IPS-18c (cell line): ENCODE results near the gene PCNX2.

Experiments
- H3K4me3 ChIP-seq: 2 replicates; pipeline ENCODE4 v1.7.0; 2013; ENCODE audit warnings: low read depth, mild to moderate bottlenecking, low read length, moderate library complexity; ENCODE audit not compliant: insufficient read depth
- H3K9me3 ChIP-seq: one replicate; pipeline ENCODE4 v1.6.1; 2013; ENCODE audit warnings: mild to moderate bottlenecking, low read length, moderate library complexity; ENCODE audit not compliant: control insufficient read depth, insufficient read depth

PCNX2 gene

DNA sequence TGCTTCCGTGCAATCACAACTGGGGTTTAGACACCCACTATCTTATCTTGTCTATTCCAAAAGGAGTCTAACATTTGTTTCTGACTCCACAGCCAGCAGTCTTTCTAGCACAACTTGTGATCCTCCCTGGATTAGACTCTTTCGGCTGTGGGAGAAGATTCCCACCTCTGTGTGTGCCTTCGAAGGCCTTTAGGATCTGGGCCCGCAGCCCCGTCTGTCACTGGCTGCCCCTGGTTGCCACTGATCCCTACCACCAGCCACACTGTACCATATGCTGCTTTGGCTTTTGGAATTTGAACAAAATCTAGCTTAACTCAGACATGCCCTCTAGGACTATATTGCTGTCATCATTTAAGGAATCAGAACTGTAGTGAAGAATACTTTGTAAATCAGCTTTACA, 327.1 kb downstream of the PCNX2 start:
- Histone ChIP-seq H3K9me3 (no peaks in the 10 kb centered on the region), H3K4me3 (no peak overlapping the region)

DNA sequence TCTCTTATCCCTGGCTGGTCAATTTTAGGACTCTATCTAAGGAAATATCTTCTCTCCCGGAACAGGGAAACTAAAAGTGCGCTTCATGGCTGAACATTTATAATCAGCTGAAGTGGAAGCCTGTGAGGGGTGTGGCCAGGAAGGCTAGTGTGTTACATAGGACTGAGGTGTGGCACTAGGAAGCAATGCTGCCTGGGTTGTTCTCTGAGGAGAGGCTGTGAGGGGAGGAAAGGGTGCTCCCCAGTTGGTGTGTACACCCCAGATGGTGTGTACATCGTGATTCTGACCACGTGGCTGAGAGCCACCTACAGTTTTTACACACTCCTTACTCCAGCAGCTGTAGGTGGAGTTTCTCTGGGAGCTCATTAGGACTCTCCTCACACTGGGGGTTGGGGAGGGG, 328.9 kb downstream of the PCNX2 start:
- Histone ChIP-seq H3K9me3 (no peaks in the 10 kb centered on the region), H3K4me3 (no peak overlapping the region)

DNA sequence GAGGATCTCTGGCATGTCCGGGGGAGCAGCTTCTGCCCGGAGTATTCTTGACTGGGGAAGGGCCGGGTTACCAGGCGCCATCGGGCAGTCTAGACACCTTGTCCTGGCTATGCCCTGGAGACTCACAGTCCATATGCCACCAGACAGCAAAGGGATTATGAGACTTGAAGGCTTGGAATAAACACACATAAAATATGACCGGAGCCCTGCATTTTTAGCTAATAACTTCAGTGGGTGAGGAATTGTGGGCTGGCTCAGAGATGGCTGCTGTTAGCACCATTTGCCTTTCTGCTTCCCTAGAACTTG, 329.7 kb downstream of the PCNX2 start:
- H3K4me3 ChIP-seq, result no peak overlapping the region
- H3K9me3 ChIP-seq, result no peaks in the 10 kb centered on the region

DNA sequence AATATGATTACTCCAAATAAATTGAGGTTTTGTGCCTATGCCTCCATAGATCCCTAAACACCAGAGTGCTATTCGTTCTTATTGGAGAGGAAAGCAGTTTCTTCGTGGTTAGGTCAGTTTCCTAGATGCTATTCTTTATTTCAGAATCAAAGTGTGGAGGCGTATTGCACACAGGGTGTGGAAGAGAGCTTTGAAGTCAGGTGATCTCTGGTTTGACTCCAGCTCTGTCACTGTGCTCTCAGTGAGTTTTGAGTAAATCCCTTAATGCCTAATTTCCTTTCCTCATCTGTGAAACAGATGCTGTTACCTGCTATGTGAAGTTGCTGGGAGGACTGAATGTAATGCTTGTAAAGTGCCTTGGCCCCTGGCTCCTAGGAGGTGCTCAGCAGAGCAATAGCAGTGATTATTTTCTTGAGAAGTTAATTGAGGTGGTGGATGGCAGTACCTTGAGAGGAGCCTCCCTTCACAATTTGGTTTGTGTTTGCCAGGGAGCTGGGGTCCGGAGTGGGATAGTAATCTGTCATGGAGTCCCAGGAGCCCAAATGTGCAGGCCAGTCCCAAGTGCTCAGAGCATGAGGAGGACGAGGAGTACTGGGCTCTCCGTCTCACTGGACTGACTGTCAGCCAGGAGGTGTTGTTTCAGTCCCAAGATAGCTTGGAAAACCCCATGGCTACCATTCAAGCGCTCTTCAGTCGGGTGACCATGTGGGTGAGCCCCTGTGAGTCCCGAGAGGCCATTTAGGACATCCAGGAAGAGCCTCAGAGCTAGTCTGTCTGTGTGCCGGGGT, 330.2 kb downstream of the PCNX2 start:
- no peak overlapping the region for H3K4me3 ChIP-seq
- H3K9me3 ChIP-seq, result no peaks in the 10 kb centered on the region

DNA sequence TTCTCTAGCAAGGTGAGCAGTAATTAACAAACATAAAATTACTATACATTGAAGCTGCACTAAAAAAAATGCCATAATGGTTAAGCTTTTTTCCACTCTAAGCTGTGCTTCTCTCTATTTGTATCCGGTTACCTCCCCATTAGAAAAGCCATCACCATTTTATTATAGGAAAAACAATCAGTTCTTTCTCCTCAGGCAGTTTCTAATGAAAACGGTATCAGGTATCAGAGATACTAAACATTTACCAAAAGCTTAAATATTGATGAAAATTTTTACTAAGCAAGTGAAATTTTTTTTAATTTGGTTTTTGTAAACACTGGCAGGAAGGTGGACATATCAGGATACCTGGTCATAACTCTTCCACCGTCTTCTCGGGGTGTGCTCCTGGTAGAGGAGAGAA, 330.9 kb downstream of the PCNX2 start:
- Histone ChIP-seq H3K4me3 (no peak overlapping the region), H3K9me3 (no peaks in the 10 kb centered on the region)

DNA sequence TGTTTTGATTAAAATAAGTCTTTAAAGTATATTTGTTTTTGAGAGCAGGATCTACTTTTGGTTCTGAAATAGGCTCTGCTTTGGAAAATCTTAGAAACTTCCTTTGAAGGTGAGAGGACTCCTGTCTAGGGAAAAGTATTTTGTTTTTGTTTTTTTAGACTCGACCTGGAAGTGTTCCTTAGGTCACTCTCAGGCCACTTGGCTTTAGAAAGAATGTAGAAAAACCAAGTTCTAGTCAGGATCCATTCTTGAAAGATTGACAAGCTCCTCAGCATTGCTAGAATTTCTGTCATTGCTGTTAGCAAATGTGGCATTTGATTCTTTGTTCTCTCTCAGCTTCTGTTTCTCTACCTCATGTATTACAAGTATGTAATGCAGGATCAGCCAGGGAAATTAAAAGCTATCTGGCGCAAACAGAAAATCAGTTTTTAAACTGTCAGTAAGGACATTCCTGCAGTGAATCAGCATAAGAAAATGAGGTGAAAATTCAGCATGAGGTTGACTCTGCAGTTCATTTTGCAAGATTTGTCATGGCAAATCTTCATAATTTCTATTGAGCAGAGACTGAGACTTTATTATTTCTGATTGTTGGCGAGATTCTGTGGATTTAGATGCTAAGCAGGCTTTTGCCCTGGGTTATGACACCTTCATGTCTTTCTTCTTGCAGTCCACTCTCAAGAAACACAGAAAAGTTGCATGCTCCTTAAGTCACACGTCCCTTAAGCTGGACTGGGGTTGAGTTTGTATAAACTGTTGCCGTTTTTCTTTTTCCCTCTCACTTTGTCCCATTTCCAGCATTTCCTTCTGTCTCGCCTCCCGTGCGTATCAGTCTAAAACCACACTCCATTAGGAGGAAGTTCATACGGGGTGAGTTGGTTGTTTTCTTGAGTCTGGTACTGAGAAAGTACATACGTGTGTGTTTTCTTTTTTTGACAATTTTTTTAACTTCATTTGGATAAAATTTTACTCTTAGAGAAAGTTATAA, 332.5 kb downstream of the PCNX2 start:
- H3K4me3 ChIP-seq, result no peak overlapping the region
- no peaks in the 10 kb centered on the region for H3K9me3 ChIP-seq

DNA sequence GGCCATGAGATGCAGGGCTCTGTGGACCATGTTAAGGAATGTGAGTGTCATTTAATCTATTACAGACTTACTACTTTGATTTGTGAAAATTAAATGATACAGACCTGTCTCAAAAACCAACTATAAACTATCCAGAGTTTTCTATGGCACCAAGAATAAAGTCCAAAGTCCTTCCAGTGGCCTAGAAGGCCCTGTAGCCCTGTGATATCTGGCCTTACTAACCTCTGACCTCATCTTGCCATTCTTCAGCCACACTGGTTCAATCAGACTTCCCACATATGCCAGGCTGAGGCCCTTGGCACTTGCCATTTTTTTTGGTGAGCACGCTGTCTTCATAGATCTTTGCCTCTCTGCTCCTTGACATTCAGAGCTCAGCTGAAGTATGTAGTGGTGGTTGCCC, 337.5 kb downstream of the PCNX2 start:
- no peaks in the 10 kb centered on the region for H3K9me3 ChIP-seq
- H3K4me3 ChIP-seq, result no peak overlapping the region

DNA sequence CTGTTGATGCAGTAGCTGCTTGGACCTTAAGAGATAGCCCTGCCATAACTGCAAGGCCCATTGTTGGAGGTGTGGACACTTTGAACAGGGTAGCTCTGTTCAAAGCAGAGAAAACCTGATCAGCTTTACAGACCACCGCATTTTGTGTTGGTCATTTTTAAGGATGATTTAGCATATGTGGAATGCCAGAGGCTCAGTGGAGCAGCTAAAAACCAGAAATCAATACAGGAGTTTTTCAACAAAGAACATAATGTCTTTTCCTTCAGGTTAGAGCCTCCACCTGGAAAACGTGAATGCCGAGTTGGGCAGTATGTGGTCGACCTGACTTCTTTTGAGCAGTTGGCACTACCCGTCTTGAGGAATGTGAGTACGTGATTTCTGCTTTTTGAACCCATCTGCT, 339.4 kb downstream of the PCNX2 start:
- no peaks in the 10 kb centered on the region for H3K9me3 ChIP-seq
- H3K4me3 ChIP-seq, result no peak overlapping the region

DNA sequence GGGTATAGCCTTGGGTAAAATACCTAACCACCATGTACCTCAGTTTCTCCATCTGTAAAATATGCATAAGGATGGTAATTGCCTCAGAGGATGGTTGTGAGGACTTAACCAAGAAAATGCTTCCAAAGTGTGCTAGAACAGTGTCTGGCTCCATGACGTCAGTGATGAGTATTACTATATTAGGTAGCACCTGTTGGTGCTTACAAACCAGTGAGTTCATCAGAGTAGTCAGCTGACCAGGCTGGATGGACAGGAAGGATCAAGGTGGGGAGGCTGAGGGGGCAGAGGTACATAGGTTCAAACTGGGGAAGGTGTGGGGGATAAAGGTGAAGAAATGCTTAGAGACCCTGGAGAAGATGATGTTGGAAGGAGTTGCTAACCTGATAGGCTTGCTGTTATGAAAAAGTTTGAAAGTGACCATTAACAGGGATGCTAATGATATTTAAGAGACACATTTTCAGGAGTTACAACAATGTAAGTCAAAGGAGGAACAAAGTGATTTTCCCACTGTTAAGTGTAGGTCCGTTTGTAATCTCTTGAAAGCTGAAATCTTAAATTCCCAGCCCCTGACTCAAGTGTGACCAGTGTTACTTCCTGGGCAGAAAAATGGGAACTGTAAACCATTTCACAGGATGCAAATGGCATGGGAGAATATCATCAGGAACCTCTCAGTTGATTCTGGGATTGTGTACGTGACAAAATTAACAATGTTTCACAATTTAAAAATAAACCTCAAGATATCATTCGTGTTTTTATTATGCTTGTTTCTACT, 340.7 kb downstream of the PCNX2 start:
- H3K4me3 ChIP-seq, result no peak overlapping the region
- no peaks in the 10 kb centered on the region for H3K9me3 ChIP-seq

DNA sequence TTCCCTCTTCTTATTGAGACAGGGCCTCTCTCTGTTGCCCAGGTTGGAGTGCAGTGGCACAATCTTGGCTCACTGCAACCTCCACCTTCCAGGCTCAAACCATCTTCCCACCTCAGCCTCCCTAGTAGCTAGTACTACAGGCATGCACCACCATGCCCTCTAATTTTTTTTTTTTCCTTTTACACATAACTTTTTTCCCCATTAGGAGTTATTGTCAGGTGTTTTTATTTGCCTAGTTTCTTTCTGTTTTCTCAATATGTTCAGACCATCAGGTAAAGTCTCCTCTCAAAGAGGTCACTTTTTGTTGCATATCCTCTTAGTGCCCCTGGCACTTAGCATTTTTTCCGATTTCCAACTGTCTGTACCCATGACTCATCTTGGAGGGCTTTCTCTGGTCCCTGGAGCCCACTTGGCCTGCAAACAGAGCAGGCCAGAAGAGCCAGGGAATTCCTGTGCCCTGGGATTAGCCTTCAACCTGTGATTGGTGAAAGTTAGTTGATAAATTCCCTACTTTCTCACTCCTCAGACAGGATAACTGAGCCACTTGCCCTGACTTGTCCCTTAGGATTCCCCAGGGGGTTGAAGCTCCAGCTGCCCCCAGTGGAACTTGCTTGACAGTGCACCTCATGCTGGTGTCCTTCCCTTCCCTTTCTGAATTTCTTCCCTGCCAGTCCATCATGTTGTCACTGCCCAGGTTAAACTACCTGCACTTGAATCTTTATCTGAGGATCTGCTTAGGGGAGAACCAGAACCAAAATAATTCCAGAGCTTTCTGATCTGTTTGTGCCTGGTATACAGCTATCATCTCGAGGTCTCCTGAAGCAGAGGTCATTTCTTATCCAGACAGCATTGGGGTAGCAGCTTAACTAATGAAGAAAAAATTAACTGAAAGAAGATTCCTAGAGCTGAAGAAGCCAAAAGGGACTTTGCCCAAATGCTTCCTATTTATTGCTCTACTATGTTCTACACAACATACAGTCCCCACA, 342.7 kb downstream of the PCNX2 start:
- H3K4me3 ChIP-seq, result no peak overlapping the region; the same call in 1 of the 2 replicates
- H3K9me3 ChIP-seq, result no peaks in the 10 kb centered on the region

DNA sequence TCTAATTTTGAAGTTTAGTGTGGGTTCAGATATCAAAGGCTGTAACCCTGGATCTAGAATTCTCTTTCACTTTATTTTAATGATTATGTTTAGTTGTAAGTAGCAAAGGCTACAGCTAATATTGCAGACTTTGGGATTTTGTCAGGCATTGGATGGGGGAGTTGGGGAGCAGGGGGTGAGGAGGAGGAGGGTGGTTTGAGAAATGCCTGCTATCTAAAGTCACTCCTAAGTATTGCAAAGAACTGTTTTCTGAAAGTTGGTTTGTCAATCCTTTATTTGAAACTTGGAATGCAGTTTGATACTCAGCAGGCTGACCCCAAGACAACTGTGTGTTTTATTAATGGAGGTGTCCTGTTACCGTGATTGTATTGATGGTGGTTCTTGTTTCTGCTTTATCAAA, 343.9 kb downstream of the PCNX2 start:
- Histone ChIP-seq H3K9me3 (no peaks in the 10 kb centered on the region), H3K4me3 (peak overlapping the region; percentile 86)

DNA sequence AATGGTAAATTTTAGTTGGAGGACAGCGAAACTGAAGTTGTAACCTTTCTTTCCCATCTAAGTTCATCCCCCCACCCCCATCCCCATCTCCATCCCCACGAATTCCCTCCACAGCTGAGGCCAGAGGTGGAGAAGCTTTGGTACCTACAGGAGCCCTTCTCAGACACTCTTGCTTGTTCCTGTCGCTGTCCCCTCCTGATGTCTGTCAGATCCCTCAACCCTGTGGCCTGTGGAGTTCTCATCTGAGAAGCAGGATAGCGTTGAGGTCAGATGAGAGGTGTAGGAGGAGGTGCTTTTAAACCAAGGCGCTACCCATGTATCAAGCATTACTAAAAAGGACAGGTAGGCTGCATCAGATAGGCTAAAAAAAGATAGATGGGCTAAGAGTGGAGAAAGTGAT, 344.3 kb downstream of the PCNX2 start:
- H3K4me3 ChIP-seq, result peak overlapping the region; percentile 86
- no peaks in the 10 kb centered on the region for H3K9me3 ChIP-seq

DNA sequence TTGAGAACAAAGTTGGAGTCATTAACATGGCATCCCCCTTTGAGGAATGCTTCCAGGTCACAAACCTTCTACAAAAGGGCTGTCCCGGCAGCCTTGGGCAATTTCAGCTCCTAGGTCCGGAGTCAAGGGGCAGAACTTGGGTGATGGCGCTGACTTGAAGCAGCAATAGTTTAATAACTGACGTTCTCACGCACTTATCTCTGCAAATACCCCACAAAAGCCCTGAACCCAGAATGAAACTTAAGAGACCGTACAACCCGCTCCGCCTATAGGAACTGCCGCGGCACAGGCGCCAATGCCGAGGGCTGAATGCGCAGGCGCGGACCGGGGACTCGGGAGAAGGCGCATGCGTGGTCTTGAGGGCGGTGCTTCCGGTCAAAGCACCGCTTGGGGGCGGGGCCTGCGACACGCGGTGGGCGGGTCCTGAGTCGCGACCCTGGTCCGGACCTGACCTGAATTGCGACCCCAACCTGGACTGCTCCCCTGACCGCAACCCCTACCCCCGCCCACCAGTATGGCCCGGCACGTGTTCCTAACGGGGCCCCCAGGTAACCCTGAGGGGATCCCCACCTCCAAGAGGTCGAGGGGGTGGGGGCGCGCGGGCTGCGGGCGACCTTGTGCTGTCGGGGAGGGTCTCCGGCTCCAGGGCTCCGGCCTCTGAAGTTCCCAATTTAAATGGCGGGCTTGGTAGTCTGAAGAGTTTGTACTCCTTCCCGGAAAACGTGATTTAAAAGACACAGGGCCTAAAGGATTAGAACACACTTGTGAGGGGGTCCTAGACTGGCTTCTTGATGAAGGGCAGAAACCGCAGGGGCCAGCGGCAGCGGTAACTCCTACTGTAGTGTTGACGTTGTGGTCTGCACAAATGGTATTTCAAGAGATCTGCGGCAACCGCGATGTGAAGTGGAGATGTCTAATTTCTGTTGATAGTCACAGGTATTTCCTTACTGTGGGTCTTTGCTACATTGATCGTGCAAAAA, 345.0 kb downstream of the PCNX2 start, which contains the start of gene NTPCR:
TSS of gene NTPCR (plus strand) at position 415 of the 980 bp plus-strand sequence. CDS start at position 515, 100 bp downstream.
- peak within 1 kb of the TSS; percentile 86 for H3K4me3 ChIP-seq
- H3K9me3 ChIP-seq, result no peaks in the 10 kb centered on the region

DNA sequence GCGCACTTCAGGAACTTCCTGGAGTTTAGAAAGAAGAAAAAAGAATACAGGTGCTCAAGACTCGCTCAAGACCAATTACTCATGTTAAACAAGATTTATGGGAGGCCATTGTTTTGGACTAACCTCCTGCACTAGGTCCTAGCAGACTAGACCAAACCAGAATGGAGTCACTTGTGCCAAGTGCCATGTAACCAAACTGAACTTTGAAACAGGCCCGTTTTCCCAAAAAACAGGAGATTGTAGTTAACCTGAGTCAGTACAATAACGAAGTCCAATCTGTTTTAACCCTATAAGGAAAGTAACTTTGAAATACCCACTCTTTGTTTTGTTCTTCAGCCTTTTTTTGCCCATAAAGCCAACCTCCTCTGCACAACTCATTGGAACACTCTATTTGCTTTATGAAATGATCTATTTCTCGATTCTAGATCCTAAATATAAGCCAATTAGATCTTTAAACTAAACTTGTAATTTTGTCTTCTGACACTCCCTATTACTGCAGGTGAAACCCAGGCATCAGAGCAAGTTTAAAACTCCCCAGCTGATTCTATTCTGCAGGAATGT, 345.8 kb downstream of the PCNX2 start:
- Histone ChIP-seq H3K4me3 (peak overlapping the region; percentile 86; the same call in 1 of the 2 replicates), H3K9me3 (no peaks in the 10 kb centered on the region)

DNA sequence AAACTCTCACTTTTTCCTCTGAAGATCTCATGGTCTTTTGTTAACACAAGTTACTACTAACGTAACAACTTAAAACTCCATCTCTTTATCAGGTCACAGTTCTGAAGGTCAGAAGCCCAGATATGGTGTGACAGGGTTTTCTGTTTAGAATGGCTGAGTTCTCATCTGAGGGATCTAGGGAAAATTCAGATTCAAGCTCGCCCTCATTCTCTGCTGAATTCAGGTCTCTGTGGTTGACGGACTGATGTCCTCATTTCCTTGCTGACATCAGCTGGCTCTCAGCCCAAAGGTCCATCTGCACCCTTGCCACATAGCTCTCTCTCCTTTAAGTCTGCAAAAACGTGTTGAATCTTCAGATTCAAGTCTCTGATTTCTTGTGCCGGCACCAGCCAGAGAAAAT, 351.2 kb downstream of the PCNX2 start:
- H3K9me3 ChIP-seq, result no peaks in the 10 kb centered on the region
- no peak overlapping the region for H3K4me3 ChIP-seq
